Measurements from ENCODE around the gene GNA12.

GNA12 gene

GRCh38 chr7:2834748-2835441 lies 9.2 kb downstream of the GNA12 start:
- DNase-seq: no peak

DNA sequence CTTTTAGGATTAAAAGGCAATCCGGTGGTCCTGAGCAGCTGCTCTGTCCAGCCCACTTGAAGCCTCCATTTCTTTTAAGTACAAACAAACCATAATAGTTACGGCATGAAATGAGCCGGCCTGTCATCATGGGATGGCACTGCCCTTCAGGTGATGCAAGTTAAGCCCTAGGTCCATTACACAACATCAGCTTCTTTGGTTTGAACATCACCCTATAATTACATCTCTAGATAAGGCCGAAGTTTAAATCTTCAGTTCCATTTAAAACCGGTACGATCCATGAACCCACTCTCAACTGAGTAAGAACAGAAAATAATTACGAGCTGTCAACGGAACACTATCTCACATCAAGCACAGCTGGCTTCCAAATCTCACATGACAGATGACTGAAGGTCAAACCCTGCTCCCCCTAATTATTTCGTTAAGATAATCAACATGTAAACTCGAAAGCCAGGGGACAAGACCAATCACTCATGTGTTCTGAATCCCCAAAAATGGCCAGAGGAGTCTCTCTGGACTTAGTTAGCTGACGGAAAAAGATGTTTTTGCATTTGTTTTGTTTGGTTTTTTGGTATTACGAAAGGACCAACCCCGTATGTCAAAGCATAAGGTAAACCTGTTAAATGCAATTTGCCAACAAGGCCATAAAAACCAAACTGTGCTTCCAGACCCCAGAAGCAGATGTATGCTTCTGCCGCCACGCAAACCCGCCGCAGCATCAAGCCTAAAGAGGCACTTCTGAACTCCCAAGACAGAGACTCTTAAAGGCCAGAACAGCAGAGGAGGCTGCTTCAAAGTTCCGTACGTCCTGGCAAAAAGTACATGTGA lies 10.8 kb downstream of the GNA12 start:
- no peak for DNase-seq

DNA sequence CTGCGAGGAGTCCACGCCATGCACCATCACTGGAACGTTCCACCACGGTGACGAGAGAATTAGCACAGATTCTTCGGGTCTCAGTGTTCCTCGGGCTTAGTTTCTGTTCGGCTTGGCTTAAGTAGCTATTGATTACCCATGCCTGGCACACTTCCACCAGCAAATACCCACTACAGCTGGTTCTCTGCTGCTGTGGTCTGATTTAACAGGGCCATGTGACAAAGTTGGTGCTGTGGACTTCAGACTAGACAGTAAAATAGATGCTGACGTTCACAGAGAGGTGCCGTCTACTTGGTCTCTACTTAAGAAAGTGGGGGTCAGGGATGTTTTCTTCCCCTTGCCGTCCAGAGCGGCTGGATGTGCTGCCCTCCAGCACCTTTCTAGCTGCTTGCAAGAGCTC lies 11.6 kb downstream of the GNA12 start:
- no peak for DNase-seq

DNA sequence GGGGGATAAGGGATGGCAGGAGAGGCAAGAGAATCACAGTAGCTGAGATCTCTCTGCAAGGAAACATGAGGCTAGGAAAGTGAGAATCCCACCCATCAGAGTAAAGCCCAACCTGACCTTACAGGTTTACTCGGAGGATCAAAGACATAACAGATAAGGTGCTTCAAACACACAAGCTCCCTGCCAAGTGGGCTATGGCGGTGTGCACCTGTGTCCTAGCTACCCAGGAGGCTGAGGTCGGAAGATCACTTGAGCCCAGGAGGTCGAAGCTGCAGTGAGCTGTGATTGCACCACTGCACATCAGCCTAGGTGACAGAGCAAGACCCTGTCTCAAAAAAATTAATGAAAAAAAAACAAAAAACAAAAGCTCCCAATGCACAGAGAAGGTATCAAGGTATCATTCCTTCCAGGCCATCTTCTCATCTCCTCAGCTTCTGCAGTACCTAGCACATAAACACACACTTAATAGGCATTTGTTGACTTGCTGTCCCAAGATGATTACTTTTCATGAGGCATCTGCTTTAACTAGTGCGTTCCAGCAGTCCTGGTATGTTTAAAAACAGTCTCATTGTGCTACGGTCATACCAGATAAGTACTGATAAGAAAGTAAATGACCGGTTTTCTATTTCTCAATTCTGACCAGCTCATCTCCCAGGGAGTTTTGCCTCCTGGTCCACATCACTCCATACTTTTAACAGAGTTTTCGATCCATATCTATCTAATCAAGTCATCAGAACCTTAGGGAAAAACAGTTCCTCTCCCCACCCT lies 13.3 kb downstream of the GNA12 start:
- no peak for DNase-seq

GRCh38 chr7:2829040-2829439 lies 15.1 kb downstream of the GNA12 start:
- DNase-seq: no peak

DNA sequence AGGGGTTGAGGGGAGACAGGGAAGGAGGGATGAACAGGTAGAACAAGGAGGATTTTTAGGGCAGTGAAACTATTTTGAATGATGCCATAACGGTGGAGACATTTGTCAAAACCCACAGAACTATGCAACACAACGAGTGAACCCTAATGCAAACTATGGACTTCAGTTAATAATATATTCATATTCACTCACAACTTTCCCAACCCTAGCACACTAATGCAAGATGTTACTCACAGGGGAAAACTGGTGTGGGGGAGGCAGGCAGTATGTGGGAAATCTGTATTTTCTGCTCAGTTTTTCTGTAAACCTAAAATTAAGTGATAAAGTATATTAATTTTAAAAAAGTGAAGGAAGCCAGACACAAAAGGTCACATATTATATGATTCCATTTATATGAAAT lies 17.3 kb downstream of the GNA12 start:
- DNase-seq: no peak

DNA sequence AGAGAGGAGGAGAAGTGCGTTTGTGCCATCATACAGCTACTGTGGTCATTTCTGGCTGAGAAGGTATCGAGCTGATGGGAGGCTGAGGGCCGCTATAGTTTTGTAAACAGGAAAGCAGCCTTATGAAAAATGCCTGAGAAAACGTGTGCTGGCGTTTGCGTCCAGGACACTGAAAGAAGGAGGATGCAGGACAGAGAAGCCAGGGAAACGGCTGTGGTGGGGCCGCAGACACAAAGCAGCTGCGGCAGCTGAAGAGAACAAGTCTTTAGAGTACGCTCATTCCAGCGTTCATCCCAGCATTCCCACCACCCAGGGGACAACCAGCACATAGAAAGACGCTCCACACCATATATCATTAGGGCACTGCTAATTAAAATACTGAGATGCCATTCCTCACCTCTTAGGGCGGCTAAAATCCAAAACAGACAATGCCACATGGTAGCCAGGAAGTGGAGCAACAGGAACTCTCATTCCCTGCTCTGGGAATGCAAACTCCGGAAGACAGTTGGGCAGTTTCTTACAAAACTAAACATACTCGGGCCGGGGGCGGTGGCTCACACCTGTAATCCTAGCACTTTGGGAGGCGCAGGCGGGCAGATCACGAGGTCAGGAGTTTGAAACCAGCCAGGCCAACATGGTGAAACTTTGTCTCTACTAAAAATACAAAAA lies 18.4 kb downstream of the GNA12 start:
- no peak for DNase-seq

DNA sequence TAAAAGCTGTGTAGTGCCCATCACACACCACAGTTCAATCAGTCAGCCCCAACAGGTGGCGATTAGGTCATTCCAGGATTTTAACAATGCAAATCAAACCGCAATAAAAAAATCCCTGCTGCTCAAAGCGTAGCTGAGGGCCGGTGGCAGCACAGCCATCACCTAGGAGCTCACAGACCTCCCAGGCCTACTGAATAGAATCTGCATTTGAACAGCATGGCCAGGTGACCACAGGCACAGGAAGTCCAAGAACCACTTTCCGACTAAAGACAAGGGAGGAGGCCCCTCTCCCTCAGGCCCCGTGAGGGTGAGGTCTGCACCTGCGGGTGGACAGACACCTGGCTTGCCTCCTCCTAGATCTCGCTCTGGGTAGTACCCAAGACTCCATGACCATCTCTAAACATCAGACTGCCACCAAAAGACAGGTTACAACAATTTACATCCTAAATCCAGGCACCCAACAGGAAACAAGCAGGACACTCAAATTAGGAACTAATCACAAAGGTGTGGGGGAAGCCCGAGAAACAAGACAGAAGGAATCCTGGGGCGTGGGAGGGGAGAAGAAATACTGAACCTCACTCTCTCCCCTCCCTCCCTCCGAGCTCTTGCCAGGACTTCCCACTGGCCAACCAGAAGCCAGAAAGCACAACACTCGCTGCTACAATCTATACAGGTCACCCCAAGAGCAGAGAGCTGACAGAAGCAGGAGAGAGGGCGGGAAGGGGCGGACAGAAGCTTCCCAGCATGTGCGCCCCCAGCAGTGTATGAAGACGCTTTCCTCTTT lies 19.2 kb downstream of the GNA12 start:
- no peak for DNase-seq

DNA sequence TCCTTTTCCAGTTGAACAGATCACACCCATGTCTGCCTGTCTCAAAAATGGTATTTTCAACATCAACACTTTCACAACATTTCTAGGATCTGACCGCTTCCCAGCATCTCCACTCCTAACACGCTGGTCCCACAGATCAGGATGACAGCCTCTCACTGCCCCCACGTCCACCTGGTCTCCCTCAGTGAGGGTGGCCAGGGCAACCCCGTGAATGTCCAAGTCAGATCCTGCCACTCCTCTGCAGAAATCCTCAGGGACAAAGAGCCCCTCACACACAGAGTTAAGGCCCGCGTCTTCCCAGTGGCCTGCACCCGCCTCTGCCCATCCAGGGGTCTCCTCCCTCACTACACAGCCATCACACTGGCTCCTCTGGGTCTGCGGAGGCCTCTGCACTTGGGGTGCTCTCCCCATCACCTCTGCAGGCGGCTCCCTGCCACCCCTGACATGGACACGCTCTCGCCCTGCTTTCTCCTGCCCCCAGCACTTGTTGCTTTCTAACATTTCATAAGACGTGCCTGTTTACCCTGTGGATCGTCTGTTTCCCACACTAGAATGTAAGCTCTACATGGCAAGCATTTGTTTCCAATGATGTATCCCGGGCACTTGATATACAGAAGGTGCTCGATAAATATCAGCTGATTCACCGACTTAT lies 20.0 kb downstream of the GNA12 start:
- no peak for DNase-seq

DNA sequence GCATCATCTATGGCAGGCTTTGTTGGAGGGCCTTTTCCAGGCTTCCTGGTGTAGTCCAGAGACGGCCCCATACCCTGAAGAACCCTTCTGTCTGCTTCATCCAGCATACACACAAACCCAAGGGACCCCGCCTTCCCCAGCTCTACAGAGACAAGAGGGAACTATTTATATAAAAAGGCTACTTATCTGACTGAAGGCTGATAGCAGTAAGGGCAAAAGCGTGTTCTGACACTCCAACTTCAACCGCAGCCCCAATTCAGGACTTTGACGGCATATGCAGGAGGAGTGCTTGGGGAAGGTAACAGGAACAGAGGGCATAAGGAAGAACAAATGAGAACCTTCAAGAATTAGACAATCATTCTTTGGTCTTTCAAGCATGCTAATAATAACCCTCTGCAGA lies 21.0 kb downstream of the GNA12 start:
- DNase-seq: no peak

- DNase-seq: no peak
Measured at GRCh38 chr7:2821842-2822507, 22.1 kb downstream of the GNA12 start.

GRCh38 chr7:2821161-2821841 lies 22.8 kb downstream of the GNA12 start:
- DNase-seq: no peak

DNA sequence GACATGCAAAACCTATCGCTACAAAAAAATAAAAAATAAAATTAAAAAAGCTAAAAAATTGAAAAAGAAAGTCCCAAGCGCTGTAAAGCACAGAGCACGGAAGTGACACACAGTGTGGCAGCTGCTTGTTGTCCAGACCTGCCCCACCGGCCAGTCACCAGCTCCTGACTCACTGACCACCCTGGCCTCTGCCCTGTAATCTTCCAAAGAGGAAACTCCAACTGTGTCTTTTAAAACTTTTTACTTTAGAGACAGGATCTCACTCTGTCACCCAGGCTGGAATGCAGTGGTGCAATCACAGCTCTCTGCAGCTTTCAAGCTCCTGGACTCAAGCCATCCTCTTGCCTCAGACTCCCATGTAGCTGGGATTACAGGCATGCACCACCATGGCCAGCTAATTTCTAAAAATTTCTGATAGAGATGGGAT lies 23.6 kb downstream of the GNA12 start:
- DNase-seq: no peak

- no peak for DNase-seq
Measured at GRCh38 chr7:2819954-2820397, 24.1 kb downstream of the GNA12 start.

DNA sequence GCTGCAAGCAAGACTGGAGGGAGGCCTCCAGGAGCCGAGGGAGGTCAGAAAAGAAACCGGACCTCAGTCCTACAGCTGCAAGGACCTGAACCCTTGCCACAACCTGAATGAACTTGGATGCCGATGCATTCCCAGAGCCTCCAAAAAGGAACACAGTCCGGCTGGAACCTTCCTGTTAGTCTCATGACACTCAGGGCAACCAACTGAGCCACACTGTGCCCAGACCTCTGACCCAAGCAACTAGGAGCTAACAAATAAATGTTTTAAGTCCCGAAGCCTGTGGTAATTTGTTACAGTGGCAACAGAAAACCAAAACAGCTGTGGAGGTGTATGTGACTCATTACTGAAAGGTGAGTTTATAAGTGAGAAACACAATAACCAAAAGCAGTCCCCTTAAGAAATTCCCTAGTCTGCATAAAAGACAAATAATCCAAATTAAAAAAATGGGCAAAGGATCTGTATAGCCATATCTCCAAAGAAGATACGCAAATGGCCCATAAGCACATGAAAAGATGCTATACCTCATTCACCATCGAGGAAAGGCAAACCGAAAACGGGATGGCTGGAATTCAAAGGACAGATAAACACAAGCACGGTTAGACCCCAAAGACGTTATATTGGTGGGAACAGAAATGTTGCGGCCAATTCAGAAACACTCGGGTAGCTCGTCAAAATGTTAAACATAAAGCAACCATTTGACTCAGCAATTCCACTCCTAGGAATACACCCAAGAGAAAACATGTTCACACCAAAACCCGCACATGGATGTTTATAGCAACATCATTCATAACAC lies 24.8 kb downstream of the GNA12 start:
- no peak for DNase-seq

DNA sequence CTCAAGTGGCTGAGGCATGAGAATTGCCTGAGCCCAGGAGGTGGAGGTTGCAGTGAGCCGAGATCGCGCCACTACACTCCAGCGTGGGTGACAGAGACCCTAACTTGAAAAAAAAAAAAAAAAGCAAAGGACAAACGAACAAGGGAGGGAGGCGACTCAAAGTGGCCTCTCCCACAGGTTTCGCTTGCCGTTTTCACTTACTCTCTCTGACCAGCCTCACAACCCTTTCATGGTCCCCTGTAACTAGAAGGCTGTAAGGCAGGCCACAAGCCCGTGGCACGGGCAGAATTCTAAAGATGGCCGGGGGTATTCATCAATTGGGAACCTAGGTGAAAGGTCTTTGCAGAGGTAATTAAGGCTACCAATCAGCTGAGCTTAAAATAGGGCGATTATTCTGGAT lies 25.5 kb downstream of the GNA12 start:
- no peak for DNase-seq

- no peak for DNase-seq
Measured at GRCh38 chr7:2818121-2818520, 26.0 kb downstream of the GNA12 start.

DNA sequence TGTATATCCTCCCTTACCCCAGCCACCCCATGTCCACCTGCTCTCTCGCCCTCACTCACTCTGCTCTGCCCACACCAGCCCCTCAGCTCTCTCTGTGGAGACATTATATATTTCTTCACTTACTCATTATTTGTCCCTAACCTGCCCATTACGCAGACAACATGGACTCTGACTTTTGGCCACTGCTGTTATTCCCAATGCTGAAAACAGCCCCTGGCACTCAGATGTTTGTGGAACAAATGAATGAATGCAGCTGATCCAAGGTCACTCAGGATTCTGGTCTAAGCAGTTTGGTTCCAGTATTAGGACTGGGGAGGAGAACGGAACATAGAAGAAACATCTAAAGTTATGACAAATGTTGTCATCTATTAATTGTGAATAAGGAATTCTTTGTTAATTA lies 26.7 kb downstream of the GNA12 start:
- no peak for DNase-seq

DNA sequence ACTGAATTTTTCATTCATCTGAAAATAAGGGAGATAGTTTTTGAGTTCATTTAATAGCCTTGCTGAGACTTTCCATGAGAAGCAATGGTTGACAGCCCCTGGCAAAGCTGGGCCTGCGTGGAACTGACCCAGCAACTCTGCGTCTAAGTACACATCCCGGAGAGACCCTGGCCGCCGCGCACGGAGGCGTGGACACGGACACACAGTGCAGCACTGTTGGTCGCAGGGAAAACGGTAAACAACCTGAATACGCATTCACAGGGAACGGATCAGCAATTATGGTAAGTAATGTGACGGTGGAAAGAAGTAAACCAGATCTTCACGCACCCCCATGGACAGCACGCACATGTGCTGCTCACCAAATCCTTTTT lies 28.2 kb downstream of the GNA12 start:
- no peak for DNase-seq

All from CD4-positive, alpha-beta T cell treated with Interleukin-4 for 4 hours (primary cell).